Cardiac muscle cell (in vitro differentiated cells and primary cell): ENCODE data around the gene ASB9. TPM values are rescaled to one million over a fixed set of nuclear protein-coding genes. Genes with fewer than 3 reads are reported as not detected.
"Not testable (repeated sequence)": the region's sequence is repeated elsewhere in the genome, so short reads cannot be mapped to it uniquely, and the experiment has no call there.

Source experiments
- DNase-seq, 2 donors: peaks; one replicate each; pipeline versions ENCODE4 v3.0.0 to v3.0.0-alpha.2; 2010 to 2017; ENCODE audit warnings: low read depth in 1 of 2, low spot score in 1 of 2
- H3K27ac ChIP-seq: fragments of 200-600 bp; sonication (generic); 2 replicates; pipeline ENCODE4 v1.5.1; 2016
- H3K27me3 ChIP-seq: fragments of 200-600 bp; sonication (generic); 2 replicates; pipeline ENCODE4 v1.6.0; 2016; ENCODE audit warnings: control low read depth
- H3K36me3 ChIP-seq: fragments of 200-600 bp; sonication (generic); 2 replicates; pipeline ENCODE4 v1.5.1; 2016; ENCODE audit warnings: control low read depth
- H3K4me1 ChIP-seq: fragments of 200-600 bp; sonication (generic); 2 replicates; pipeline ENCODE4 v1.8.1; 2017; ENCODE audit warnings: low read depth, mild to moderate bottlenecking, mixed run types
- H3K4me3 ChIP-seq: fragments of 200-600 bp; sonication (generic); 2 replicates; pipeline ENCODE4 v1.5.1; 2016; ENCODE audit warnings: mild to moderate bottlenecking
- H3K9me3 ChIP-seq: fragments of 200-600 bp; sonication (generic); 2 replicates; pipeline ENCODE4 v1.5.1; 2017; ENCODE audit warnings: low read depth, mild to moderate bottlenecking, control low read depth
- CTCF ChIP-seq: IDR thresholded peaks from 2 replicates; pipeline ENCODE4 v1.5.1; 2012; ENCODE audit warnings: low read depth, mild to moderate bottlenecking, low read length
- polyA plus RNA-seq: library from polyadenylated mRNA; unstranded; fragments of >200 nt; fragmentation: Nextera tagmentation; extraction: Ambion mirVana; gene quantifications from 2 replicates; pipeline ENCODE4 v1.2.1, GENCODE V29; 2016
- total RNA-seq: library from RNA; depleted of rRNA; stranded (reverse); fragments of >200 nt; gene quantifications from 2 replicates; pipeline ENCODE4 v1.2.3, GENCODE V29; 2016

The ASB9 gene
- total and polyA plus RNA-seq, 2 experiments from 2014 or later, result 0.54 TPM; not detected in 1

- H3K27me3 ChIP-seq, result no peaks in the 10 kb centered on the region
- no peaks in the 10 kb centered on the region for H3K36me3 ChIP-seq
- no peak for TF ChIP-seq CTCF
- no peaks in the 10 kb centered on the region for H3K9me3 ChIP-seq
- H3K27ac ChIP-seq, result no peak overlapping the region
- no peak for DNase-seq
- no peaks in the 10 kb centered on the region for H3K4me1 ChIP-seq
- H3K4me3 ChIP-seq, result no peak overlapping the region
Measured at GRCh38 chrX:15202454-15203177, 67.3 kb downstream of the ASB9 start.

GRCh38 chrX:15200871-15201270 lies 69.0 kb downstream of the ASB9 start:
- no peak for DNase-seq
- no peak overlapping the region for H3K4me3 ChIP-seq
- H3K36me3 ChIP-seq, result no peaks in the 10 kb centered on the region
- H3K4me1 ChIP-seq, result no peaks in the 10 kb centered on the region
- H3K27ac ChIP-seq, result no peak overlapping the region
- no peaks in the 10 kb centered on the region for H3K9me3 ChIP-seq
- no peak for TF ChIP-seq CTCF
- H3K27me3 ChIP-seq, result no peaks in the 10 kb centered on the region

- not testable (repeated sequence) for H3K27me3 ChIP-seq, DNase-seq, H3K36me3 ChIP-seq, H3K4me1 ChIP-seq, H3K27ac ChIP-seq, H3K9me3 ChIP-seq, H3K4me3 ChIP-seq
Measured at GRCh38 chrX:15198608-15199202, 71.2 kb downstream of the ASB9 start.

GRCh38 chrX:15194146-15194545 lies 75.7 kb downstream of the ASB9 start:
- H3K4me3 ChIP-seq, result no peak overlapping the region
- no peaks in the 10 kb centered on the region for H3K27me3 ChIP-seq
- H3K9me3 ChIP-seq, result no peaks in the 10 kb centered on the region
- TF ChIP-seq CTCF, result no peak
- no peaks in the 10 kb centered on the region for H3K36me3 ChIP-seq
- H3K4me1 ChIP-seq, result no peaks in the 10 kb centered on the region
- no peak for DNase-seq
- H3K27ac ChIP-seq, result no peak overlapping the region

Other genes starting within 250 kb of the ASB9 start
- 1.2 and 1.5 TPM in 2 replicates for gene ASB11, start 45.6 kb upstream of the ASB9 start, total RNA-seq
- 0.66 and 1.7 TPM in 2 replicates for gene ASB11, start 45.6 kb upstream of the ASB9 start, polyA plus RNA-seq
- gene PIGA, start 65.4 kb upstream of the ASB9 start, total RNA-seq, result 8.3 and 12.3 TPM in 2 replicates
- gene PIGA, start 65.4 kb upstream of the ASB9 start, polyA plus RNA-seq, result 6.6 and 6.7 TPM in 2 replicates
- 0.53 and 1.2 TPM in 2 replicates for gene VEGFD, start 114.3 kb upstream of the ASB9 start, total RNA-seq
- 2.1 TPM in 1 of 2 replicates, not detected in the other for gene VEGFD, start 114.3 kb upstream of the ASB9 start, polyA plus RNA-seq
- 3.4 and 4.5 TPM in 2 replicates for gene PIR, start 223.2 kb upstream of the ASB9 start, total RNA-seq
- 5.3 and 5.9 TPM in 2 replicates for gene PIR, start 223.2 kb upstream of the ASB9 start, polyA plus RNA-seq
- not detected in 2 replicates for gene BMX, start 230.7 kb upstream of the ASB9 start, total RNA-seq
- gene BMX, start 230.7 kb upstream of the ASB9 start, polyA plus RNA-seq, result 0.13 TPM in 1 of 2 replicates, not detected in the other